Activated CD8-positive, alpha-beta memory T cell treated with anti-CD3 and anti-CD28 coated beads for 24 hours (primary cell): Measurements from ENCODE around the gene ATP10D.
"Not testable (repeated sequence)": the region's sequence is repeated elsewhere in the genome, so short reads cannot be mapped to it uniquely, and the experiment has no call there.

Experiments
- DNase-seq: peaks from one replicate; pipeline ENCODE4 v3.0.0-alpha.2; 2020

The ATP10D gene

DNA sequence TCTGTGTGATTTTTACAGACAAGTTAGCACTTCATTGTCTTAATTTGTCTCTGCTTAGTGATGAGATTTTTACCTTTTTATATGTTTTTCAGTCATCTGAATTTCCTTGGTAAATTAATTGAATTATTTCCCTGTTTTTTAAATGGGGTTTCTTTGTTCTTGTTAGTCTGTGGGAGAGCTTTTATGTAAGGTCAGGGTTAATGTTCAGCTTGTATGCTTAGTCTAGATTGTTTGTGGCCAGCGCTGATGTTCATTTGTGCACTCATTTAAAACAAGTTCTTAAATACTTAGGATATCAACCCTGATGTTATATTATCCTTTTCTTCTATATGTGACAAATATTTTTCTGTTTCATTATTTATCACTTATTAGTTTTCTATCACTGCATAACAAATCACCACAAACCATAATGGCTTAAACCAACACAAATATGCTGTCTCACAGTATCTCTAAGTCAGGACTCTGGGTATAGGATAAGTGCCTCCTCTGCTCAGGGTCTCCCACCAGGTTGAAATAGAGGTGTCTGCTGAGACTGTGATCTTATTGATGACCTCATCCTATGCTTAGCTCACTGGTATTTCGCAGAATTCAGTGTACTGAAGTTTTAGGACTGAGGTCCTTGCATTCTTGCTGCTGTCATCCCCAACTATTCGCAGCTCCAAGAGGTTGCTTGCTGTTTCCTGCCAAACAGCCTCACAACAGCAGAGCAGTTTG lies 53.2 kb downstream of the ATP10D start:
- DNase-seq: no peak

DNA sequence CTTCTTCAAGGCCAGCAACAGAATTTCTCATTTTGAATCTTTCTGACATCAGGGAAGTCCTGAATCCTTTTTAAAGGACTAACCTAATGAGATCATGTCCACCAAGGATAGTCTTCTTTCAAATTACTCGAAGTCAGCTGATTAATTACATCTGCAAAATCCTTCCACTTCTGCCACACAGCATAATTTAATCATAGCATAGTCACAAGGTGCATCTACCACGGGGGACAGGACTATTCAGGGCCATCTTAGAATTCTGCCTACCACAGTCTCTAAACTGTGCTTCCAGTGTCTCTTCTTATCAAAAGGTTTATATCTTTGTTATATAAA lies 53.7 kb downstream of the ATP10D start:
- DNase-seq: no peak

DNA sequence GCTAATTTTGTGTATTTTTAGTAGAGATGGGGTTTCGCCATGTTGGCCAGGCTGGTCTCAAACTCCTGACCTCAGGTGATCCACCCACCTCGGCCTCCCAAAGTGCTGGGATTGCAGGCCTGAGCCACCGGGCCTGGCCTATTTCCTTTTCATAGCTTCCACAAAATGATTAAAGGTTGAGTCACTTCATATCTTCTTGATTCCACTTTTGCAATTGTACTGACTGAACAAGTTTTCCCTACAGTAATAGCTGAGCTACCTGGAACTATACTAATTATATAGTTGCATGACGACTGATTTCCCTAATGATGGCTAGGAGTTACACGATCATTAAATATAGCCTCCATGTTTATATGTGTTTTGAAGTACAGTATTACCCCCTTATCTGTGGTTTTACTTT lies 57.6 kb downstream of the ATP10D start:
- DNase-seq: not testable (repeated sequence)

DNA sequence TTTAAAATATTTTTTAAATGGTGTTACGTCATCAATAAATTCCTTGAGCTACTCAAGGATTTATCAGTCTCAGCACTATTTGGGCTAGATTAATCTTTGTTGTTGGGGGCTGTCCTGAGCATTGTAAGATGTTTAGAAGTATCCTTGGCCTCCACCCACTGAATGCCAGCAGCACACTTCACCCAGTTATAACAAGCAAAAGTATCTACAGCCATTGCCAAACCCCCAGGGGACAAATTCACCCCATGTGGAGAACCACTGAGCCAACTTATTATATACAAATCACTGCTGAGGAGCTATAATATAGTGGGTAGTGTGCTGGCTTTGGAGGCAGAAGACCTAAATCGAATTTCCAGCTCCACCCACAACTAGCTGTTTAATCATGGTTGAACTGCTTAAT lies 58.3 kb downstream of the ATP10D start:
- DNase-seq: no peak

DNA sequence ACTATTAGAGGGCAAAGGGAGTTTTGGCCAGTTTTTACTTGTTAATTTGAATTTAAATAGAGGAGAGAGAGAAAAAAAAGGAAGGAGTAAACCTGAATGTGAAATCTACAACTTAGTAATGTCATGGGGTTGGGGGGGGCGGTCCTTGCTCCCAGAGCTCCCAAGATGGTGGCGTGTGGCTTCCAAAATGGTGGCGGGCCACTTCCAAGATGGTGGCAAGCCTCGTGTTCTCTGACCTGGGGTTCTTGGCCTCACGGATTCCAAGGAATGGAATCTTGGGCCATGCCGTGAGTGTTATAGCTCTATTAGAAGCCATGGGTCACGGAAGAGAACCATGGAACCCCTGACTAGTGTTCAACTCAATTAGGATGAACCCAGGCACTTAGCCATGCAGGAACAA lies 65.3 kb downstream of the ATP10D start:
- DNase-seq: not testable (repeated sequence)

DNA sequence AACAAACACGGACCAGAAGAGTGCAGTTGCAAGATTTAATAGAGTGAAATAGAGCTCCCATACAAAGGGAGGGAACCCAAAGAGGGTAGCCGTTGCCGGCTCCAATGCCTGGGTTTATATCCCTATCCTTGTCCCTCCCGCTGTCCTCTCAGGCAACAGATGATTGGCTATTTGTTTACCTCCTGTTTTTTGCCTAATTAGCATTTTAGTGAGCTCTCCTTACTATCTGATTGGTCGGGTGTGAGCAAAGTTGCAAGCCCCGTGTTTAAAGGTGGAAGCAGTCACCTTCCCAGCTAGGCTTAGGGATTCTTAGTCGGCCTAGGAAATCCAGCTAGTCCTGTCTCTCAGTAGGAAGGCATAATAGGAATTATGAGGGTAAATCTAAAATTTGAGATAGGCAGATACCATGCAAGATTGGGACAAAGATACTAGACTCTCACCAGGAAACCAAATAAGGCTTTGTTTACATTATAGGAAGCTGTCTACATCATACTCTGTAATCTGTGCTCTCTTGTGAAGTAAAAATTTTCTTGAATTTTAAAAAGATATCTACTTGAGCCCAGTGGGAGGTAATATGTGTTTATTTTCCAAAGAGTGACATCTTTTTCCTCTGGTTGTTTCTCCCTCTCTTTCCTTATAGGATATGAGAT lies 65.9 kb downstream of the ATP10D start:
- DNase-seq: no peak

DNA sequence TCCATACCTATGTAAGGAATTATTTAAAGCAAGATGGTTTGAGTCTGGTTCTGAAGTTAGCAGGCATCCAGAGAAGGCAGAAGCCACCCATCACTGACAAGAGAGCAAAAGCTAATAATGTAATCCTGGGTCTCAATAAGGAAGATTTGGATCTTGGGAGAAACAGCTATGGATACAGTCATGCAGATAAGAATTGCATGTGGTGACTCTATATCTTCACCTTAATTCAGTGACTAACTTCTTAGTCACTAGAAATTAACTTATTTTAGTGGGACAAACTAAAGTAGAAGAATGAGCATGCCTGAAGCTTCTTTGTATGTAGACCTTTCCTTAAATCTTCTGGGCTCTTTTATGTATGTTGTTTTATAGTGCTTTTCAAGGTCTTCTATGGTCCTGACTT lies 66.6 kb downstream of the ATP10D start:
- no peak for DNase-seq

DNA sequence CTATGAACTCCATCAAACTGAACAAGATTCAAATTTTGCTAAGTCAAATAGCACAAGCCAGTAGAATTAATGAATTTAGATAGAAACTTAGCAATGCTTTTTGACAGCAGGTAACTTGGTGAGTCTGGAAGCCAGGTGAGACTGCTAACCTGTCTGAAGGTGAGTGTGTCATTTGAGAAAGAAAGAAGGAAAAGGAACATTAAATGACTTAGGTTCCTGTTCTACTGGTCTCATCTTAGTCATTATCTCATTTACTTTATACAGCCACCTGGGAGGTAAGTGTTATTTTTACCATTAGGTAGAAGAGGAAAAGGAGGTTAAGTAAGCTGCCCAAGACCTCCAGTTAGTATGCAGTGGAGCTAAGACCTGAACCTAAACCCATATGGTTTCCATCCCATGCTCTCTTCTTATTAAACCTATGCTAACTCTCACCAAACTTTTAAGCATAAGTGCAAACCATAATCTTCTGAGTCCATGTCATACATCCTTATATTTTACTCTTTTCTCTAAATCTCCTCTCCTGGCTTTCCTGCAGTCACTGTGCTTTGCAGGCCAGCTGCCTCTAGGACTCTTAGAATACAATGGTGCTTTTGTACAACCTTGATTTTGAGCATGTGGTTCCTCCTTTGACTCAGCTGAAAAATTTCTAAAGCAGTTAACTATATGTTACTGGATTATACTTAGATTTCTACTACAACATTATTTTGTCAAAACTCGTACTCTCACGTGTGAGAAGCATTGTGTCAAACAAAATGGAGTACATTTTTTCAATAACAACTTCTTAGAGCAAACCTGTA lies 68.5 kb downstream of the ATP10D start:
- DNase-seq: no peak

DNA sequence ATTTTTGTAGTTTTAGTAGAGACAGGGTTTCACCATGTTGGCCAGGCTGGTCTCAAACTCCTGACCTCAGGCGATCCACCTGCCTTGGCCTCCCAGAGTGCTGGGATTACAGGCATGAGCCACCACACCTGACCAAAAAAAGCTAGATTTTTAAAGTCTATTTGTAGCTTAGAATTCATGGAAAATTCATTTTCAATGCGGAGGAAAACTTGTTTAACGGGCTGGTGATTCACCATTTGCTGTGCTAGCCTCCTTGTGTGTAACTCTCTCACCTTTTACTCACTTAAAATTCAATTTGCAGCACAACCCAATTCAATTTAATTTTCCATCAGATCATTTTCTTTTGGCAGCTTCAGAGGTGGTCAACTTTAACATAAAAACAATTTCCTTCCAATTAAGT lies 70.8 kb downstream of the ATP10D start:
- DNase-seq: not testable (repeated sequence)

DNA sequence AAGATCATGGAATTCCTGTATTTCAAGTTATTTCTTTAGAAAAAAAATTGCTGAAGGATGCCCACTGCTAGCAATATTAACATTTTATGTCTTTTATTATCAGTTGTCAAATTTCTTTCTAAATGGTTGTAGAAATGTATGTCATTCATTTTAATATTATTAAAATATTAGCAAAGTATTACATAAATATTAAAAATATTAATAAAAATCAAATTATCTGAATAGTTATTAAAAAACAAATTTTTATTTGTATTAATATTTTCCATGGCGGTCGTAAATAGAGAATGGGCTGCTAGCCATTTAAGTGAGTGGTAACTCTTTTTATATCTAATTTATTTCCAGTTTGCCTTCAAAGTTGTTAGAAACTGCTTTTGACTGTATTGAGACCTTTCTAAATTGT lies 72.2 kb downstream of the ATP10D start:
- no peak for DNase-seq

DNA sequence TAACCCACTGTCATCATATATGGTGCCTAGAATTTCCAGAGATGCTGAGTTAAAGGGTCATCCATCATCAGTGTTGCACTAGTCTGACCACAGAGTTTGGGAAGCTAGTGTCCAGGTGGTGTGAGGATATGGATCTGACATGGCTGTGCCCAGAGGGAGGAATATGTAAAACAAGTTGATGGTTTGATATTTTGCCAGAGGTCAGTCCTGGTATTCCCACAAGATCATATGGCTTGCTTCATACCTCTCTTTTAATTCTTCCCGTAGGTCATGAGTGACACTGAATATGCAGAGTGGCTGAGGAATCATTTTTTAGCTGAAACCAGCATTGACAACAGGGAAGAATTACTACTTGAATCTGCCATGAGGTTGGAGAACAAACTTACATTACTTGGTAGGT lies 75.6 kb downstream of the ATP10D start:
- no peak for DNase-seq

DNA sequence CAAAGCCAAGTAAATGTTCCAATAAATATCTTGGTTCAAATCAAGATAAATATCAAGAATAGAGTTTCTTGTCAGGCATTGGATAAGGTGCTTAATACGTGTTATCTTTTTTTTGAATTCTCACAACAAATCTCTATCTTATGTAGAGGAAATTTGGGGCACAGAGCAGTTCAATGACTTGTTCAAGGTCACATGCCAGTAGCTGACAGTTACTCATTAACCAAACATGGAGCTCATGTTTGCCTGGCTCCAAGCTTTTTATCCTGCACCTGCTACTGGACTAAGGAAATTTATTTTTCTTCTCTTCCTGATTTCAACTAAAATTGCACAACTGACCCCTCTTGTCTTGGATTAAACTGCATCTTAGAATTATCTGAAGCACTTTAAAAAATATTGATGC lies 76.3 kb downstream of the ATP10D start:
- DNase-seq: no peak

DNA sequence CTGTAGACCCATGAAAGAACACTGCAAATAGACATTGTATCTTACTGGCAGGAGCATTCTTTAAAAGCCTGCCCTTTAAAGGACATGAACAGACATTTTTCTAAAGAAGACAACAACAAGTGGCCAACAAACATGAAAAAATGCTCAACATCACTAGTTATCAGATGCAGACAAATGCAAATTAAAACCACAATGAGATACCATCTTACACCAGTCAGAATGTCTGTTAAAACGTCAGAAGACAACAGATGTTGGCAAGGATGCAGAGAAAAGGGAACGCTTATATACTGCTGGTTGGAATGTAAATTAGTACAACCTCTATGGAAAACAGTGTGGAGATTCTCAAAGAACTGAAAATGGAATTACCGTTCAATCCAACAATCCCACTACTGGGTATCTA lies 77.2 kb downstream of the ATP10D start:
- no peak for DNase-seq

DNA sequence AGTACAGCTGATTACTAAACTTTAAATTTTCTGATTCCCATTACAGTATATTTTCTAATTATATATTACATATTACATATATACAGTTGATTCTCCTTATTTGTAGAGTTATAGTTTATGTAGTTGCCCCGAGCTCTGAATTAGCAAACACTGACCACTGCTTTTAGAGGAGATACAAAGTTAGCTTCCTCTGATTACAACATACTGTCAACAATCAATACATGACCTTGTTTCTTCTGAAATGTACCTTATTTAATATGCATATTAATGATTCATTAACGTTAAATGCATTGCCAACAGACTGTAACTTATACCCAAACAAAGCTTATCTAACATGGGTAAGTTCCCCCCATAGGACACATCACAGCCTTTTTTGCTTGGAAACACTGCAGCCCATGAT lies 81.5 kb downstream of the ATP10D start:
- no peak for DNase-seq

DNA sequence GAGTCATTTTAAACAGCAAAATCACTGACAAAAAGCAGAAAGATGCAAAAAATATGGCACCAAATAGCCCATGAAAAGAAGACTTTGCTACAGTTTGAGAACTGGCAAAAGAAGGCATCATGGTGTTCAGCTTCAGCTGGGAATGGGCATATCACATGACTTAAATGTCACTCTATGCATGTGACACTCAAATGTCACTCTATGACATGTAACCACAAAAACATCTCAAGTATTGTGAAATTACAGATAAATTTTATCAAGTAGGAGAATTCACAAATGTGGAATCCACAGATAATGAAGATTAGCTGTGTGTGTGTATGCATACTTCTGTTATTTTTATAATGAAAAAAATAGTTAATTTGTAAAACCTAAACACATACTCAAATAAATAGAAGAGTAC lies 81.9 kb downstream of the ATP10D start:
- DNase-seq: no peak

DNA sequence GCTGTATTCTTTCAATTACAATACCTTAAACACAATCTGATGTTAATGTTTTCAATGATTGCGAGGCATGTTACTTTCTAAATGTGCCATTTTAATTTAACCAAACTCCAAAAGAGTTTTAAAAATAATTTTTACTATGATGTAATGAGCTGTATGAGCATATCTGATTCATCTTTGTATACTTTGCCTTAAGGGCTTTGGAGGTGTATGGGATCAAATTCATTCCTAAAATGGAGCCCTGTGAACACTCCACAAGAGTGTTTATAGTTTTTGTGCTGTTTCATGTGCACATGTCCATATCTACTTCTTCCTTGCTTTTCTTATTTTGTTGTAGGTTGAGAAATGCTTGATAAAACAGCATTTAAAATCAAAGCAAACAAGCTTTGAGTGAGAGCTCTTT lies 82.4 kb downstream of the ATP10D start:
- no peak for DNase-seq

DNA sequence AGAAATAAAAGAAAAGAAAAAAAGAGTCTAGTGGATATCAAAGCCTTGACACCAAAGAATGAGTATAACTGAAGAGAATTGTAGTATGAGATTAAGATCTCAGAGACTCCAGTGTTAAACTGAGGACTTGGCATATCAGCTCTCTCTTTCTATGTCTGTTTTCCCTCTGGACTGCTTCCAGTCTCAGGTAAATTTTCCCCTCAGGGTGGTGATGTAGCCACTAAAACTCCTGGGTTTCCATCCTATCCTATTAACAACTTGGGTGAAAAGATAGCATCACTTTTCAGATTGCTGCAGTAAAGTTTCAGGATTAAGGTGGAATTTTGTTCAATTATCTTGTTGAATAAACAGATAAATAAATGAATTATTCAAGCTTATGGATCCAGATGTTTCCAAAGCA lies 85.7 kb downstream of the ATP10D start:
- no peak for DNase-seq

DNA sequence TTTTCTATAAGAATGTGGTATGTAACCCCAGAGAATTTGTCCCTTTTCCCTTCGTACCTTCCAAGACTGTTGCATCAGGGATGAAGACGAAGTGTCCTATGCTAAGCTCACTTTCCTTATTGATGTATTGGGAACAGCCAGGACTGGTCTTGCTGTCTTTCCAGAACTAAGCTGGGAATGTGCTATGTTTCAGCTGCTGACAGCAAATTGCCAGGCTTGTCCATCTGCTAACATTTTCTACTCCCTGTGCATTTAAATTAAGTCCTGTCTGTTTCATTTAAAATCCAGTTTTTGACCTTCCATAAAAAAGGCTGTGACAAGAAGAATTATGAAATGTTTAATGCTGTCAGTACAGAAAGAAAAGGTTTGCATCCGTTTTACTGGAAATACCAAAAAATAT lies 87.9 kb downstream of the ATP10D start:
- DNase-seq: no peak

DNA sequence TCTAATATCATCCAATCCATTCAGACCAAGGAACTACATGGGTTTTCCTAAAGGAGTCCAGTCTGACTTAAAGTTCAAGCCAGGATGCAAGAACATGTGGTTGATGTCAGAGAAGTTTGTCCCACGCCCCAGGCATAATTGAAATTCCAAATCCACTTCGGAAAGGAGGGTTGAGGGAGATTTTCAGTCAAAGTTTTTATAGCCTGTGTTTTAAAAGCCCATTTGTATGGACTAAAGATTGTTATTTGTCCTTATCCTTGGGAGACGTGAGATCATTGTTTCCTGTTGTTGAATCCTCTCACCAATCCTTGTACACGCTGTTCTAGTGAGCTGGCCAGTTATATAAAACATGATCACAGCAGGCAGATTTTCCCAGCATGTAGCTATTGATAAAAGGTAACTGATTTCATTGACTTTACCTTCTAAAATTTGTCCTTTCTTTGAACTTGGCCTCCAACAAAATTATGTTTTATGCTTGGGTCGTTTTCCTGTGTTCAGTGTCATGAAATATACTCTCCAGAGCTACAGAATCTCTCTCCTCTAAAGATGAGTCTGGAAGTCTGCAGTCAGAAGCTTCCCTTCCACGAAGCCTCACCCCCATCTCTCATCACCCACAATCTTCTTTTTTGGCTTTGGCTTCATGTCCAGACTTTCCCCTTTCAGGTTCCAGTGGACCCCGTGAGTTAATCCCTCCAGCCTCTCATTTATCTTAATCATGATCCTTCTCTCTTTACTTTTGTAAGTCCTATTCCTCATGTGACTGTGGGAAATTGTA lies 92.9 kb downstream of the ATP10D start:
- DNase-seq: no peak

DNA sequence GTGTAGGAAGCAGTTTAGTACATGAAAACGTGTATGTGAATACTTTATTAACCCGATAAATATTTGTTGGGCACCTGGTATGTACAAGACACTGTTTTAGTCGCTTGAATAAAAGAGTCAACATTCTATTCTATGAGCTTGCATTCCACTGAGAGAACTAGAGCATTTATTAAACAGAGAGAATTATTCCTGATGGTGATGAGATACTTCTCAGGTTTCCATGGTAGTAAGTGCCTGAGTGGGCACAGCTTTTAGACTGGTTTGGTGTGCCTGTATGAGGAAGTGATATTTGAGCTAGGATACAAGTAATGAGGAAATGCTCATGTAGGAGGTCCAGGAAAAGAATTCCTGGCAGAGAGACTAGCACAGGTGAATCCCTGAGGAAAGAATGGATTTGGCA lies 94.2 kb downstream of the ATP10D start:
- no peak for DNase-seq

DNA sequence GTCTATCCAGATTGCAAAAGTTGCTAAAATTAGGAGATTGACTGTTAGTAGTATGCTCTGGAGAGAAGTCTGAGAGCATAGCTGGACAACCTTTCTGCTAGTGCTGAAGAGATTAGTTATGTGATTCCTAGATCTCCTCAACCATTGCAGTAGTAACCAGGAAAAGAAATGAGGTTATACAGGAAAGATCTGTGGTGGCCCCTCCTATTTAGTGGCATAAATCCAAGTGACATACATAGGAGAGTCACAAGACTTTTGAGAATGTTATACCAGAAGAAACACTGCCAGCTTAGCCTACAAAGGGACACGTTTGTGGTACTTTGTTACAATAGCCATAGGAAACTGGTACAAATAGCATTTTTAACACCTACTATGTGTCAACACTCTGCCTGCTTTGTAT lies 105.2 kb downstream of the ATP10D start:
- DNase-seq: no peak

DNA sequence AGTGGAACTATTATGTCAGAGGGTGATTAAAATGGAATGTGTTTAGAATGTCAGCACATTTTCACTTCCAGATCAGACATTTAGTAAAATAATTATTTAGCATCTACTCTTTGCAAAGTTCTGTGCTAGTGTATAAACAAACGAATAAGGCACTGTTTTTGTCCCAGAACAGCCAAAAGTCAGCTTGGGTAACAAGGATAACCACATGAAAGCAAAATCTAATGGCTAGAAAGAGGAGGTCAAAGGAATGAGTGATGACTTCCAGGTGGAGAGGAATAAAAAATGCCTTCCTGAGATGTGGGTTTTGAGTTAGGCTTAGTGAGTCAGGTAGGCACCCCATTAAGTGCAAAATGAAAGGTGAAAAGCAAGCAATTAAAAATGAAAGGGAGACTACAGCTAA lies 112.6 kb downstream of the ATP10D start:
- DNase-seq: no peak

DNA sequence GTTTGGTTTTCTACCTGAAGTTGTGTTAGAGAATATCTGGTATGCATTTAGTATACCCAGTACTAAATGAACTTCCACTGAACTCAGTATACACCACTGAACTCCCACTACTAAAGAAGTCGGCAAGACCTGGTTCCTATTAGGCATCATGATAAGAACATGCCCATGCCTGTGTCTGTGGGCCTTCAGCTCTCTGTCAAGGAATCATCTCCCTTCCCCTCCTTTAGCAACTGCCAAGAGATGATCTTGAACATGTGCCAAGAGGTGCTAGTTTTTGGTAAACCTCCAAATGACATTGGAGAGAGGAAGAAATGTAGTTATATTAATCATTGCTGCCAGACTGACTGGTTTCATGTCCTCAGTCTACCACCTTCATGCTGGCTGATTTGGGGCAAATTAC lies 113.2 kb downstream of the ATP10D start:
- DNase-seq: no peak

DNA sequence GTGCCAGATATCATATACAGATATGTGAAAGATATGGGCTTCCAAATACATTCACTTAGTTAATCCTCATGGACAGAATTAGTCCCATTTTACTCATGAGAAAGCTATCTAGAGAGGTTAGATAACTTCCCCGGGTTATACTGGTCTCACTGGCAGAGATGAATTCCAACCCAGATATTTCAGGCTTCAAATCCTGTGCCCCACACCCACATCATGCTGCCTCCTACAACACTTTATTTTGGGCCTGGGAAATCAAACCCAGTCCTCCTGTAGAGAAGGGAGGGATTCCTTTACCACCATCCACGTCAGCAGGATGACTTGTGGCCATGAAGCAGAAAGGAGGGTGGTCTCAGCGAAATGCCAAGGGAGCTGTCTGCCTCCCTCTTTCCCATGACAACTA lies 113.8 kb downstream of the ATP10D start:
- DNase-seq: no peak
